Measurements from ENCODE around the gene WDR77. TPM values are rescaled to one million over a fixed set of nuclear protein-coding genes. Genes with fewer than 3 reads are reported as not detected.
A peak's percentile ranks its signal among the peaks of the same experiment; 100 is the strongest.

Gene WDR77
- total RNA-seq, 2 donors from 2014 or later: 33.9 to 39.2 TPM

- H3K36me3 Mint-ChIP-seq: peaks cover 24 to 70% of the 10 kb centered on the region in 2 donors
- DNase-seq (ENCODE audit: low spot score in 2 of 2) (no peak), ATAC-seq (no peak)
- H3K9me3 Mint-ChIP-seq: no peaks in the 10 kb centered on the region
- H3K27ac Mint-ChIP-seq: peak overlapping the region in 1 of 2 donors; percentile 37
Observed at GRCh38 chr1:111453706-111454105, 4.7 kb upstream of the WDR77 start.

GRCh38 chr1:111452581-111452980 is 3.5 kb upstream of the WDR77 start:
- H3K36me3 Mint-ChIP-seq: peaks cover 34 to 71% of the 10 kb centered on the region in 2 donors
- no peak for DNase-seq (ENCODE audit: low spot score in 2 of 2)
- H3K27ac Mint-ChIP-seq: no peak overlapping the region
- no peak for ATAC-seq
- H3K9me3 Mint-ChIP-seq: no peaks in the 10 kb centered on the region

- no peaks in the 10 kb centered on the region for H3K9me3 Mint-ChIP-seq
- H3K36me3 Mint-ChIP-seq: peaks cover 43 to 59% of the 10 kb centered on the region in 2 donors
- ATAC-seq: no peak
- DNase-seq (ENCODE audit: low spot score in 2 of 2): no peak
- peak overlapping the region; percentile 96 to 100 for H3K27ac Mint-ChIP-seq
Observed at GRCh38 chr1:111450185-111450584, 1.1 kb upstream of the WDR77 start.

- Mint-ChIP-seq H3K36me3 (peaks cover 43 to 56% of the 10 kb centered on the region in 2 donors), H3K27ac (peak overlapping the region; percentile 96 to 100), H3K9me3 (no peaks in the 10 kb centered on the region)
- no peak for DNase-seq (ENCODE audit: low spot score in 2 of 2)
- no peak for ATAC-seq
Observed at GRCh38 chr1:111449703-111450017, 604 bp upstream of the WDR77 start.

GRCh38 chr1:111448482-111448917 is 556 bp downstream of the WDR77 start:
- peaks cover 48 to 53% of the 10 kb centered on the region in 2 donors for H3K36me3 Mint-ChIP-seq
- no peaks in the 10 kb centered on the region for H3K9me3 Mint-ChIP-seq
- ATAC-seq (peak; percentile 7 to 24), DNase-seq (ENCODE audit: low spot score in 2 of 2) (peak; percentile 25 to 66)
- H3K27ac Mint-ChIP-seq: peak overlapping the region; percentile 89 to 96

GRCh38 chr1:111446967-111447892 is 1.8 kb downstream of the WDR77 start:
- ATAC-seq (no peak), DNase-seq (ENCODE audit: low spot score in 2 of 2) (no peak)
- Mint-ChIP-seq H3K27ac (peak overlapping the region in 1 of 2 donors; percentile 96), H3K9me3 (no peaks in the 10 kb centered on the region), H3K36me3 (peaks cover 48 to 56% of the 10 kb centered on the region in 2 donors)

- DNase-seq (ENCODE audit: low spot score in 2 of 2) (no peak), ATAC-seq (no peak)
- Mint-ChIP-seq H3K9me3 (no peaks in the 10 kb centered on the region), H3K36me3 (peaks cover 48 to 50% of the 10 kb centered on the region in 2 donors), H3K27ac (peak overlapping the region; percentile 82 to 96)
Observed at GRCh38 chr1:111446546-111446945, 2.5 kb downstream of the WDR77 start.

GRCh38 chr1:111444031-111444430 is 5.0 kb downstream of the WDR77 start:
- Mint-ChIP-seq H3K27ac (peak overlapping the region; percentile 0 to 2), H3K9me3 (no peaks in the 10 kb centered on the region), H3K36me3 (peaks cover 36 to 43% of the 10 kb centered on the region in 2 donors)
- DNase-seq (ENCODE audit: low spot score in 2 of 2) (no peak), ATAC-seq (no peak)

- peaks cover 23 to 36% of the 10 kb centered on the region in 2 donors for H3K36me3 Mint-ChIP-seq
- peak overlapping the region in 1 of 2 donors; percentile 26 for H3K27ac Mint-ChIP-seq
- DNase-seq (ENCODE audit: low spot score in 2 of 2) (no peak), ATAC-seq (peak; percentile 81 to 85)
- H3K9me3 Mint-ChIP-seq: no peaks in the 10 kb centered on the region
Observed at GRCh38 chr1:111442457-111442856, 6.6 kb downstream of the WDR77 start.

GRCh38 chr1:111441573-111442192 is 7.4 kb downstream of the WDR77 start:
- H3K27ac Mint-ChIP-seq: peak overlapping the region; percentile 41 to 87
- ATAC-seq (peak in 1 of 2 donors; percentile 59), DNase-seq (ENCODE audit: low spot score in 2 of 2) (peak in 1 of 2 donors; percentile 67)
- H3K36me3 Mint-ChIP-seq: peaks cover 21 to 34% of the 10 kb centered on the region in 2 donors
- H3K9me3 Mint-ChIP-seq: no peaks in the 10 kb centered on the region

- Mint-ChIP-seq H3K9me3 (no peaks in the 10 kb centered on the region), H3K27ac (peak overlapping the region in 1 of 2 donors; percentile 53), H3K36me3 (peaks cover 14 to 26% of the 10 kb centered on the region in 2 donors)
- no peak for ATAC-seq
- DNase-seq (ENCODE audit: low spot score in 2 of 2): no peak
Observed at GRCh38 chr1:111439461-111440351, 9.3 kb downstream of the WDR77 start.

- Mint-ChIP-seq H3K9me3 (no peaks in the 10 kb centered on the region), H3K27ac (no peak overlapping the region), H3K36me3 (peaks cover 8 to 20% of the 10 kb centered on the region in 2 donors)
- no peak for ATAC-seq
- DNase-seq (ENCODE audit: low spot score in 2 of 2): no peak
Observed at GRCh38 chr1:111436726-111437125, 12.3 kb downstream of the WDR77 start.

GRCh38 chr1:111424281-111424680 is 24.8 kb downstream of the WDR77 start:
- ATAC-seq (no peak), DNase-seq (ENCODE audit: low spot score in 2 of 2) (no peak)
- Mint-ChIP-seq H3K9me3 (no peaks in the 10 kb centered on the region), H3K36me3 (no peaks in the 10 kb centered on the region), H3K27ac (no peak overlapping the region)

GRCh38 chr1:111422546-111423391 is 26.3 kb downstream of the WDR77 start:
- ATAC-seq (no peak), DNase-seq (ENCODE audit: low spot score in 2 of 2) (no peak)
- Mint-ChIP-seq H3K27ac (no peak overlapping the region), H3K36me3 (no peaks in the 10 kb centered on the region), H3K9me3 (no peaks in the 10 kb centered on the region)

- ATAC-seq (no peak), DNase-seq (ENCODE audit: low spot score in 2 of 2) (no peak)
- Mint-ChIP-seq H3K27ac (no peak overlapping the region), H3K9me3 (no peaks in the 10 kb centered on the region), H3K36me3 (no peaks in the 10 kb centered on the region)
Observed at GRCh38 chr1:111420377-111420776, 28.7 kb downstream of the WDR77 start.

GRCh38 chr1:111419037-111419436 is 30.0 kb downstream of the WDR77 start:
- no peaks in the 10 kb centered on the region for H3K36me3 Mint-ChIP-seq
- ATAC-seq (no peak), DNase-seq (ENCODE audit: low spot score in 2 of 2) (no peak)
- H3K9me3 Mint-ChIP-seq: no peaks in the 10 kb centered on the region
- H3K27ac Mint-ChIP-seq: no peak overlapping the region
